Gastrocnemius medialis (tissue), 4 donors: ENCODE results near the gene FAM217B.
"Not testable (repeated sequence)": the region's sequence is repeated elsewhere in the genome, so short reads cannot be mapped to it uniquely, and the experiment has no call there.

Source experiments
- CTCF ChIP-seq, 5 experiments: fragments of 450-650 bp in 3 of 5; fragments of 200-600 bp in 2 of 5; sonication (generic) in 2 of 5; IDR thresholded peaks in 4 of 5; conservative IDR thresholded peaks in 1 of 5; 1 replicate in 4 of 5; 2 replicates in 1 of 5; pipeline ENCODE4 v1.5.1; 2016 to 2019; ENCODE audit warnings: antibody characterized with exemption in 5 of 5, mild to moderate bottlenecking in 3 of 5, moderate library complexity in 3 of 5
- POLR2A ChIP-seq, 2 donors: fragments of 450-650 bp; IDR thresholded peaks; one replicate each; pipeline ENCODE4 v1.6.1; 2017; ENCODE audit warnings: antibody characterized with exemption in 2 of 2, mild to moderate bottlenecking in 2 of 2, moderate library complexity in 2 of 2

GRCh38 chr20:59957568-59957967 is 17.4 kb downstream of the FAM217B start:
- TF ChIP-seq CTCF (IDR thresholded peaks at IDR 0.05 in 4 of 5, conservative IDR thresholded peaks at IDR 0.05 in 1 of 5); POLR2A (IDR thresholded peaks at IDR 0.05): not testable (repeated sequence)
